Hematopoietic multipotent progenitor cell treated with erythropoietin and hydrocortisone succinate and interleukin-3 and kit ligand, for 4 days (in vitro differentiated cells): ENCODE results near the gene ULBP2.
"Not testable (repeated sequence)": the region's sequence is repeated elsewhere in the genome, so short reads cannot be mapped to it uniquely, and the experiment has no call there.

Source experiments
- DNase-seq: peaks from one replicate; pipeline ENCODE4 v3.0.0-alpha.2; 2015

ULBP2 gene

DNA sequence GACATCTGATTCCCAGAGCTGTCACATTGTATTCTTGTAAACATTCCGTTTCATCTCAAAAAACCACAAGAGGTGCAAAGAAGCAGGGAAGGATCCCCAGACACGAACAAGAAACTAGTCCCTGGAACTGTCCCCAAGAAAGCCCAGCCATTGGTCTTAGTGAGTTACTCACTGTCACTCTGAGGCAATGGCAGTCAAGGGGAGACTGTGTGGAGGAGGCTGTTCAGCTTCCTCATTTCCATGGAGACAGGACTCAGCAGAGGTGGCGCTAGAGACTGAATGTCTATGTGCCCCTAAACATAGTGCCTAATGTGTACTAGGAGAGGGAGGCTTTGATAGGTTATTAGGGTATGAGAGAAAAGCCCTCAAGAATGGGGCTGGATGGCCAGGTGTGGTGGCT lies 33.0 kb downstream of the ULBP2 start:
- peak; percentile 64 for DNase-seq

DNA sequence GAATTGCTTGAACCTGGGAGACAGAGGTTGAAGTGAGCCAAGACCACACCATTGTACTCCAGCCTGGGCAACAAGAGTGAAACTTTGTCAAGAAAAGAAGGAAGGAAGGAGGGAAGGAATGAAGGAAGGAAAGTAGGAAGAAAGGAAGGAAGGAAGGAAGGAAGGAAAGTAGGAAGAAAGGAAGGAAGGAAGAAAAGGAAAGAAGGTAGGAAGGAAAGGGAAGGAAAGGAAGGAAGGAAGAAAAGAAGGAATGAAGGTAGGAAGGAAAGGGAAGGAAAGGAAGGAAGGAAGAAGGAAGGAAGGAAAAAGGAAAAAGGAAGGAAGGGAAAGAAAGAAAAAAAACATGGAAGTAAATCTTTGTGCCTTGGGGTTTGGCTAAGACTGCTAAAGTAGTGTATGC lies 33.6 kb downstream of the ULBP2 start:
- DNase-seq: no peak

DNA sequence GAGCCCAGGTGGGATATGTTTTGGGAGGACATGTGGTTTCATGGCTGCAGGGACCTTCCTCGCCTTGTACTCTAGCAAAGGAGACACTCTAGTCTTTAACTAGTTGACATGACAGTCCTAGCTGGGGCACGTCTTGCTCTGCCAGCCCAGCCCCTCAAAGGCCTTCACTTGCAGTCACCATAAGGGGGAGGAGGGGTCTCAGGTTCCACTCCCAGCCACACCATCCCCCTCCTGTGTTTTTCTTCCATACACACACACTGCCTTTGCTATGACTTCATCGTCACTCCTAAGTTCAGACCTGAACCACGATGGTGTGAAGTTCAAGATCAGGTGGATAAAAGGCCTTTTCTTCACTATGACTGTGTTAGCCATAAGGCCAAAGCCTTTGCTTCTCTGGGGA lies 35.4 kb downstream of the ULBP2 start:
- no peak for DNase-seq

DNA sequence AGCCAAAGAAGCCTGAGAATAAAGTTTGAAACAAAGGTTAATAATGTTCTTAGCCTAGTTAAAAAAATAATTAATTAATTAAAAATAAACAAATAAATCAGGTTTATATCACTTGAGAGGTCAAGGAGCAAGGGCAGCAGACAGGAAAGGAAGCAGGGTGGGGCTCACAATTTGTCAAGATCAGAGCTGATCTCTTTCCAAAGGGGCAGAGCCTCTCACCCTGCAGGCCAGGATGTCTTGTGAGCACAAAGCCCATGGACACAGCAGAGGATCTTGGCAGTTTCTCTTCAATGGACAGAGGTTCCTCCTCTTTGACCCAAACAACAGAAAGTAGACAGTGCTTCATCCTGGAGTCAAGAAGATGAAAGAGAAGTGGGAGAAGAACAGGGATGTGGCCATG lies 36.8 kb downstream of the ULBP2 start:
- no peak for DNase-seq

DNA sequence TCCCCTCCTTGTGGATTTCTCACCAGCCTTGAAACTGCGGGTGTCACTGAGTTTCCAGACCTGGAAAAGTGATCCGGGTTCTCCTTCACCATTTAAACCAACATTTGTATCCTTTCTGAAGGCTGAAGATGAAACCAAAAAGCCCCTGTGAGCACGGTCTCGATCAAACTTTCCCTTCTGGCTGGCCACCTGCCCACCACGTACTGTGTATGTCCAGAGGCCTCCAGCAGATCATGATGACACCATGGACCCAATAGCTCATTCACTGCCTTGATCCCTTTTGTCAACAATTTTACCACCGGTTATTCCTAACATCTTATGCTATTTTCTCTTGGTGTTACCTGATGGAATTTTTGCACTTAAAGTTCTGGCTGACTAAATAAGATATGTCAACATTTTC lies 37.5 kb downstream of the ULBP2 start:
- no peak for DNase-seq

DNA sequence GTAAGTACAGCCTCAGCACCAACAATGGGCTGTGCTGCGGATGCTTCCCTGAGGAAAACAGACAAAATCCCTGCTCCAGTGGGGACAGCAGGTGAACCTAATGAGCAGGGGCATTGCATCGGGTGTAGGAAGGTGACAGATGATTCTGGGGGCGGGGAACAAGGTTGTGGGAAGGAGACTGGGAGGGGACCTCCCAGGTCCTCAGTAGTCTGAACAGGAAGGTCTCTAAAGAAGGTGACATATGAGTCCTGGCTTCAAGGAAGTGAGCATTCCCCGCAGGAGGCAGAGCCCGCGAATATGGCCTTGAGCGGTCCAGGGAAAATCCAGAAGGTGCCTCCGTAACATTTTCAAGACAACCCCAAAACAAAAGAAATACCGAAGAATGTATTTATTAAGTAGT lies 41.3 kb downstream of the ULBP2 start:
- no peak for DNase-seq

DNA sequence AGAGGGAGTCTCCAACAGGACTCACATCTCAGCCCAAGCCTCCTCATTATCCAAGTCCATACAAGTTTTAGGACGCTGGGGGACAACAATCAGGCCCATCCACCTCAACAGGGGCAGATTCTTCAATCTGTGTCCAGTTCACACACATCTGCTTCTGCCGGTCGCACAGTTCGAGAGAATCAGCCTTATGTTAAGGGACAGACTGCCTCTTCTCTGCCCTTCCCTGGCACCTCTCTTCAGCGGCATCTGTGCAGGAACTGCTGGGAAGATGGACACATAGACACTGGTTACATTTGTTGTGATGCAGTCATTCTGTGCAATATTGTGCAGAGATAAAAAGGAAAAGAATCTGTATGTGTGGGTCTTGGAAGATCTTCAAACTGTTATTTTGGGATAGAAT lies 43.0 kb downstream of the ULBP2 start:
- DNase-seq: no peak

DNA sequence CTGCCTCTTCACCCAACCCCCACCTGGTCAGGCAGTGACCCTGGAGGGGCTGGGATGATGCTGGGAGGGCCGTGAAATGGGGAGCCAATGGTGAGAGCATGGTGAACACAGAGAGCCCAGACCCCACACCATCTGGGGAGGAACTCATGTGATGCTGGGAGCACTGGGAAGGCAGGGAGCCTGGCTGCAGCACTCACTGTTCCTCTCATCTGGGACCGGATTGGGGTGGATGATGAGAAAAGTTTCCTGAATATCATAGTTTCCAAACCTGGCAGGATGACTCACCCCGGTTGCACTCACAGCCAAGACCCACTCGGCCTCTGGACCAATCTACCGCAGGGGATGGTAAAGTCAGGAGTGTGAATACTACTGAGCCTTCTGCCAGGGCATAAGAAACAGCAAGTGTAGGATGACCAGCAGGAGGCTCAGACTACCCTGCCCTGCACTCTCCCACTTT lies 43.7 kb downstream of the ULBP2 start:
- no peak for DNase-seq

DNA sequence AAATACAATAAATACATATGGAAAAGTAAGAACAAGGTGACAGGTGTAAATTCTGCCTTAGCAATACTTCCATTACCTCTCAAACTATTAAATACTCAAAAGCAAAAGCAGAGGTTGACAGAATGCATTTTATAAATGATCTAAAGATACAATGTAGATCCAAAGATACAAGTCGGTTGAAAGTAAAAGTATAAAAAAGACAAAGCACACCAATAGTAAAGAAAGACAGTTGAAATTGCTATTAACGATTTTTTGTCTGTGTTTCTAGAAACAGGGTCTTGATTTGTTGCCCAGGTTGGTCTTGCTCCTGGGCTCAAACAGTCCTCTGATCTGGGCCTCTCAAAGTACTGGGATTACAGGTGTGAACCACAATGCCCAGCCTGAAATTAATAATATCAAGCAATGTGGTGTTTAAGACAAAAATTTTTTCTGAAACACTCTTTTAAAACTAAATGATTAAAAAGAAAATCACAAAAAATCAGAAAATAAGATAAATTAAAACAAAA lies 45.8 kb downstream of the ULBP2 start:
- DNase-seq: no peak

DNA sequence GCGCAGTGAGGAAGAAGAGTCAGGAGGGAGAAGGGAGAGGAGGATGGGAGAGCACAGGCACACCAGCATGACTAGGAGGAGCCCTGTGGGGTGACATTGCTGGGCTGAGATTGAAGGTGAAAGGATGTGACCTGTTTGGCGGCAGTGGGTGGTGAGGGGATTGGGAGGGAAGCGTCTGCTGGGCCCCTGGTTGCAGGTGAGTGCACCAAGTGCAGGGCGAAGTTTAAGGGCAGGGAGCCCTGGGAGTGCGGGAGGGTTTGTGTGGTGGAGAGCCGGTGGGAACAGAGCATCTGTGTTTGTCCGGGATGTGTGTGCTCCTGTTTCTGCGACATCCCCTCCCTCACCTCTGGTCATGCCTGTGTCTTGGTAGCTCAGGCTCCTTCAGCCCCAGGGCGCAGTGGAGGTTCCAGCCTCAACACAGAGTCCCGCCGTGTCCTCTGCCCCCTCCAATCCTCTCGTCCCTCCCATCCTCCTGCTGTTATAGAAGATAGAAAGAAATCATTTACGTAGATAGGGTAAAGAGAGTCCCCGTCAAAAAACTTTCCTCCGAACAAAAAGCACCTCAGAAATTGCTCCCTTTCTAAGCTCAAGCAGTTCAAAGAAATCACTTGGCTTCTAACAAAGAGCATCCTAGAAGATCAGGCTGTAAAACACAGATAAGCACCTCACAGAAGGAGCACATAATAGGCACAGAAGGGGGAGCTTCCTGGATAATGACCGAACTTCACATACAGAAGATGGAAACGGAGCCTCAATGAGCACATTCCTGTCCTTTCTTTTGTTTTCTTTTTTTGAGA lies 46.9 kb downstream of the ULBP2 start:
- no peak for DNase-seq

DNA sequence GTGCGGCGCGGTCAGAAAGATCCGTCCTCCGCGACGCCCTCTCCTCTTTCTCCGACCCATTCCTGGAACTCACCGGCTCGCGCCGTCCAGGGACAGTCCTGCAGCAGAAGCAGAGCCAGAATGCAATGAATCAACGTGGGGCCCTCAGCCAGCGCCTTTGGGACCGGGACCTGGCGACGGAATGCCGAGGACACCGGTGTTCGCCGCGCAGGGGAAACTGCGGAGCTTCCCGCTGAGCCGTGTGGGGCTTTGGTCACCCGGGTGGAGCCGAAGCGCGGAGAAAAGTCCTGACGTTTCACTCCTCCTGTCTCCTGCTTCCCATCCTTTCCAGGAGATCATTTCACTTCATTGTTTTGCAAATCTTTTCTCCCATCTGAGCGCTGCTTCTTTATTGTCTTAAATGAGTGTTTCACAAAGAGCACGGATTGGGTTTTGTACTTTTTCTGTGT lies 48.4 kb downstream of the ULBP2 start:
- DNase-seq: no peak

DNA sequence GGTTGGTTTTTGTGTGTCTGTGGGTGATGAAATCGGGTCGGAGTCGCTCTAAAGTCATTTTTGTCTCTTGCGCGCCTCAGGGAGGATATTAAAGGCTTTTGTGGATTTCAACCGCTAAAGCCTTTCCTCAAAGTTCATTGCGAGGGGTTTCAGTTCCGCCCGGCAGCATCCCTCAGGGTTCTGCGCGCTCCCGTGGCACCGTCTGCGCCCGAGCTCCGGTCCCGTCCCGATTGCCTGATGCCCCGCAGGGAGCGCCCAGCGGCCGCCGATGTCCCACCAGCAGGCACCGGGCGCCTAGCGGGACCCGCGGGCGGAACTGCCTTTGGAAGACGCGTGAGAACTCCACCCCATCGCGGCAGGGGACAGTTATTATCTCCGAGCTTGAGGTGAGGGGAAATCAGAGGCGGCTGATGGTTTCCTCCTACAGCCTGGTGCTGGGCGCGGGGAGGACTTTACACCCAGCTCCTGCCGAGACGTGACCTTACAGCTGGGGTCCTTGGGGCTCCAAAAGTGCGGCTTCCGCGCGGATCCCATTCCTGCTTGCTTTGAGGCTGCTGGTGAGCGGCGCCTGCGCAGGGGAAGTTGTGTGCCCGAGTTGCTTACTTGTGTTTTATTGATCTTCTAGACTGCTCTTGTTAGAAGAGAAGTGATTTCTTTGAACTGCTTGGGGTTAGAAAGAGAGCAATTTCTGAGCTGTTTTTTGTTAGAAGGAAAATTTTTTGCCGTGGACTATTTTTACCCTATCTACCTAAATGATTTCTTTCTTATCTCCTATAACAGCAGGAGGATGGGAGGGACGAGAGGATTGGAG lies 49.1 kb downstream of the ULBP2 start:
- DNase-seq: peak; percentile 13

DNA sequence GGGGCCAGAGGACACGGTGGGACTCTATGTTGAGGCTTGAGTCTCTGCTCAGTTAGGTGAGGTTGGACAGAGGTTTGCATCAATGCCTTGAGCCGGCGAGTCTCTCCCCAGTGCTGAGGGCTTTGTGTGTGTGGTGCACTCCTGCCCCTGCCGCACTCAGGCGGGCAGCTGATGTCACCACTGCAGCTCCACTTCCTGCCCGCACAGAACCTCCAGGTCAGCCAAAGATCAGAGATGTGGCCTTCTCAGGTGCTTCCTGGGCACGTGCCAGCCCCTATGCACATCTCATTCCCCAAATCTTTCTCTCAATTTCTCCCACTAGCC lies 49.6 kb downstream of the ULBP2 start:
- DNase-seq: not testable (repeated sequence)

DNA sequence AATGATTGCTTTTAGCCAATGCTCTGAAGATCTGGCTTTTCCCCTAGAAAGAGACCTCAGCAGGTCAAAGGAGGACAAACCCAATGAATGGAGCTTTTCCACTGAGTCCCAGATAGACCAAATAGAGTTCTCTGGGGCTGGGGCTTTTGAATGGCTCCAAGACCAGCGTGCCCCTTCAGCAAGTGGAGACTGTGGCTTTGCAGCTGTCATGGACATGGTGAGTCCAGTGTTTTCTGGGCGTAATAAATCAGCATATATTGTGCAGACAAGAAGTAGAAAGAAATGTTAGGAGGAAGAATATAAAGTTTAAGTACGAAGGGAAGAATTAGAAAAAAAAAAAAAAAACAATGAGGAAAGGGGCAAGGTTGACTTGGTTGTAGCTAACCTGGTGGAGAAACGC lies 50.0 kb downstream of the ULBP2 start:
- DNase-seq: no peak

DNA sequence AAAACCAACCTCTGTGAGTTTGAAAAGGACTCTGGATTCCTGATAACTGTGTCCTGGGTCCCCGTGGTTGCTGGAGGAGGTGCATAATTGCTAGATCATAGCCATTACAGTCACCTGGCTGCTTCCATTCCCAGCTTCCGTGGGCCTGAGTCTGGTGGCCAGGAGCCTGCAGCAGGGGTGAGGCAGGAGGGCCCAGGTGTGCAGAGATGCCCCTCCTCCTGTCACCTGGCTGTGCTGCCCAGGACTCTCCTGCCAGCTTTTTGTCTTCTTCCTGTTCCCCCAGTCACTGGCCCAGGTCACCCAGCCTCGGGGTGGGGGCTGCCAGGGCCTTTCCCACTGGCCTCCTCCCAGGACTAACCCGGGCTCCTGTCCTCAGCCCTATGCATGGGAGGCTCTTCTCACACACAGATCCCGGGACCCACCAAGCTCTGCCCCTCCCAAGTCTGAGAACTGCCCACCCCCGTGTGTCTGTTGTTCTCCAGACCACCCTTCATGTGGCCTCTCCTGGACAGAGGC lies 53.5 kb downstream of the ULBP2 start:
- DNase-seq: no peak

DNA sequence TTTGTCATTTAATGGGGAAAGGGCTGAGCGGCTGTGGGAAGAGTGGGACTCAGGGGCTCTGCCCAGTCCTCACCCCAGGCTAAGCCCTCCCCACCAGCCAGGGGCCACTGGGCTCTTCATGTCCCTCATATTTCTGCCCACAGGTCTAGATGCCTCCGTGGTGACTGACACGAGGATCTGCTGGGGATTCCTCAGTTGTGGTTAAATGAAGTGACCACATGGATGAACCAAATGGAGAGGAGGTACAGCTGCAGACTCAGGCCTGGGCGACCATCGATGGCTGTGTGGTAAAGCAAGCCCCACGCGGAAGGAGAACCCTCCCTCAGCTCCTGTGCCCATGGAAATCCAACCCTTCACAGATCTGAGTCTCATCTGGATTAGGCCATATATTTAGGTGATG lies 54.2 kb downstream of the ULBP2 start:
- DNase-seq: no peak
